ENCODE results near the gene SCN5A. TPM values are rescaled to one million over a fixed set of nuclear protein-coding genes. Genes with fewer than 3 reads are reported as not detected.

Gene SCN5A
- total and polyA plus RNA-seq, 2 experiments from 2014 or later: 10.2 to 10.6 TPM

DNA sequence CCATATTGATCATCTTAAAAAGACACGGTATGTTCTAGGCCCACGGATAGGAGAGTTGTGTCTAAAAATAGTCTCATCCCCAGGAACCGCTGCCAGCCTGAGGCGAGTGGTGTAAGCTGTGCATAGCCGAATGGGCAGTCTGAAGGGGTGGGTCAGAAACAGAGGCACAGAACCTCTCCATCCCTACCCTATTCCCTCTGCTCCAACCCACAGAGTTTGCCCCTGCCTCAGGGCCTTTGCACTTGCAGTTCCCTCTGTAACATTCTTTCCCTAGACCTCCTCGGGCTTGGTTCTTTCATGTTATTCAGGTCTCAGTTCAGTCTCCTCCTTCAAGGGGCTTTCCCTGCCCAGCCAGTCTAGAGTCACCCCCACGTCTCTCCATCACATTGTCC is 4.8 kb downstream of the SCN5A start:
- H3K27ac Mint-ChIP-seq: no peak overlapping the region
- Histone ChIP-seq H2AFZ (no peak overlapping the region), H3F3A (replicated peaks; ENCODE audit: low read depth) (no peaks in the 10 kb centered on the region), H3K79me2 (replicated peaks; ENCODE audit: insufficient read depth) (peaks cover 5% of the 10 kb centered on the region; the same call in 1 of the 2 replicates), H4K20me1 (replicated peaks; ENCODE audit: insufficient read depth) (peaks cover 8% of the 10 kb centered on the region), H3K36me3 (ENCODE audit: insufficient read depth) (no peaks in the 10 kb centered on the region), H3K4me3 (no peak overlapping the region), H3K27ac (ENCODE audit: low read depth) (no peak overlapping the region), H3K9me2 (ENCODE audit: insufficient read depth) (no peaks in the 10 kb centered on the region), H3K4me1 (ENCODE audit: insufficient read depth) (peaks cover 20% of the 10 kb centered on the region; the same call in 1 of the 2 replicates), H3K27me3 (ENCODE audit: insufficient read depth) (peaks cover 19% of the 10 kb centered on the region), H3K4me2 (no peak overlapping the region)
- H3K4me1 Mint-ChIP-seq: peaks cover 19% of the 10 kb centered on the region
- no peak overlapping the region for H3K4me3 Mint-ChIP-seq
- DNase-seq (ENCODE audit: low spot score) (no peak), ATAC-seq (no peak)
- H3K9me3 Mint-ChIP-seq: no peaks in the 10 kb centered on the region
- TF ChIP-seq POLR2AphosphoS5 (IDR thresholded peaks at IDR 0.05; ENCODE audit: low read depth): no peak
- no peak for TF ChIP-seq ZNF331 (CRISPR knock-in tag; IDR thresholded peaks at IDR 0.05; ENCODE audit: low read depth)
- no peak for TF ChIP-seq JUNB (IDR thresholded peaks at IDR 0.05; ENCODE audit: unreplicated experiment)
- no peak for TF ChIP-seq EZH2 (IDR thresholded peaks at IDR 0.05; ENCODE audit: low read depth, unreplicated experiment)
- no peak for TF ChIP-seq CREB1 (CRISPR knock-in tag; IDR thresholded peaks at IDR 0.05; ENCODE audit: low read depth)
- TF ChIP-seq, protein P1, sequence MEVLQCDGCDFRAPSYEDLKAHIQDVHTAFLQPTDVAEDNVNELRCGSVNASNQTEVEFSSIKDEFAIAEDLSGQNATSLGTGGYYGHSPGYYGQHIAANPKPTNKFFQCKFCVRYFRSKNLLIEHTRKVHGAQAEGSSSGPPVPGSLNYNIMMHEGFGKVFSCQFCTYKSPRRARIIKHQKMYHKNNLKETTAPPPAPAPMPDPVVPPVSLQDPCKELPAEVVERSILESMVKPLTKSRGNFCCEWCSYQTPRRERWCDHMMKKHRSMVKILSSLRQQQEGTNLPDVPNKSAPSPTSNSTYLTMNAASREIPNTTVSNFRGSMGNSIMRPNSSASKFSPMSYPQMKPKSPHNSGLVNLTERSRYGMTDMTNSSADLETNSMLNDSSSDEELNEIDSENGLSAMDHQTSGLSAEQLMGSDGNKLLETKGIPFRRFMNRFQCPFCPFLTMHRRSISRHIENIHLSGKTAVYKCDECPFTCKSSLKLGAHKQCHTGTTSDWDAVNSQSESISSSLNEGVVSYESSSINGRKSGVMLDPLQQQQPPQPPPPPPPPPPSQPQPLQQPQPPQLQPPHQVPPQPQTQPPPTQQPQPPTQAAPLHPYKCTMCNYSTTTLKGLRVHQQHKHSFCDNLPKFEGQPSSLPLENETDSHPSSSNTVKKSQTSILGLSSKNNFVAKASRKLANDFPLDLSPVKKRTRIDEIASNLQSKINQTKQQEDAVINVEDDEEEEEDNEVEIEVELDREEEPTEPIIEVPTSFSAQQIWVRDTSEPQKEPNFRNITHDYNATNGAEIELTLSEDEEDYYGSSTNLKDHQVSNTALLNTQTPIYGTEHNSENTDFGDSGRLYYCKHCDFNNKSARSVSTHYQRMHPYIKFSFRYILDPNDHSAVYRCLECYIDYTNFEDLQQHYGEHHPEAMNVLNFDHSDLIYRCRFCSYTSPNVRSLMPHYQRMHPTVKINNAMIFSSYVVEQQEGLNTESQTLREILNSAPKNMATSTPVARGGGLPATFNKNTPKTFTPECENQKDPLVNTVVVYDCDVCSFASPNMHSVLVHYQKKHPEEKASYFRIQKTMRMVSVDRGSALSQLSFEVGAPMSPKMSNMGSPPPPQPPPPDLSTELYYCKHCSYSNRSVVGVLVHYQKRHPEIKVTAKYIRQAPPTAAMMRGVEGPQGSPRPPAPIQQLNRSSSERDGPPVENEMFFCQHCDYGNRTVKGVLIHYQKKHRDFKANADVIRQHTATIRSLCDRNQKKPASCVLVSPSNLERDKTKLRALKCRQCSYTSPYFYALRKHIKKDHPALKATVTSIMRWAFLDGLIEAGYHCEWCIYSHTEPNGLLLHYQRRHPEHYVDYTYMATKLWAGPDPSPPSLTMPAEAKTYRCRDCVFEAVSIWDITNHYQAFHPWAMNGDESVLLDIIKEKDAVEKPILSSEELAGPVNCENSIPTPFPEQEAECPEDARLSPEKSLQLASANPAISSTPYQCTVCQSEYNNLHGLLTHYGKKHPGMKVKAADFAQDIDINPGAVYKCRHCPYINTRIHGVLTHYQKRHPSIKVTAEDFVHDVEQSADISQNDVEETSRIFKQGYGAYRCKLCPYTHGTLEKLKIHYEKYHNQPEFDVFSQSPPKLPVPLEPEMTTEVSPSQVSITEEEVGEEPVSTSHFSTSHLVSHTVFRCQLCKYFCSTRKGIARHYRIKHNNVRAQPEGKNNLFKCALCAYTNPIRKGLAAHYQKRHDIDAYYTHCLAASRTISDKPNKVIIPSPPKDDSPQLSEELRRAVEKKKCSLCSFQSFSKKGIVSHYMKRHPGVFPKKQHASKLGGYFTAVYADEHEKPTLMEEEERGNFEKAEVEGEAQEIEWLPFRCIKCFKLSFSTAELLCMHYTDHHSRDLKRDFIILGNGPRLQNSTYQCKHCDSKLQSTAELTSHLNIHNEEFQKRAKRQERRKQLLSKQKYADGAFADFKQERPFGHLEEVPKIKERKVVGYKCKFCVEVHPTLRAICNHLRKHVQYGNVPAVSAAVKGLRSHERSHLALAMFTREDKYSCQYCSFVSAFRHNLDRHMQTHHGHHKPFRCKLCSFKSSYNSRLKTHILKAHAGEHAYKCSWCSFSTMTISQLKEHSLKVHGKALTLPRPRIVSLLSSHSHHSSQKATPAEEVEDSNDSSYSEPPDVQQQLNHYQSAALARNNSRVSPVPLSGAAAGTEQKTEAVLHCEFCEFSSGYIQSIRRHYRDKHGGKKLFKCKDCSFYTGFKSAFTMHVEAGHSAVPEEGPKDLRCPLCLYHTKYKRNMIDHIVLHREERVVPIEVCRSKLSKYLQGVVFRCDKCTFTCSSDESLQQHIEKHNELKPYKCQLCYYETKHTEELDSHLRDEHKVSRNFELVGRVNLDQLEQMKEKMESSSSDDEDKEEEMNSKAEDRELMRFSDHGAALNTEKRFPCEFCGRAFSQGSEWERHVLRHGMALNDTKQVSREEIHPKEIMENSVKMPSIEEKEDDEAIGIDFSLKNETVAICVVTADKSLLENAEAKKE (CRISPR knock-in tag; IDR thresholded peaks at IDR 0.05): no peak
- TF ChIP-seq ZNF114 (CRISPR knock-in tag; IDR thresholded peaks at IDR 0.05): no peak
- TF ChIP-seq, protein P2, sequence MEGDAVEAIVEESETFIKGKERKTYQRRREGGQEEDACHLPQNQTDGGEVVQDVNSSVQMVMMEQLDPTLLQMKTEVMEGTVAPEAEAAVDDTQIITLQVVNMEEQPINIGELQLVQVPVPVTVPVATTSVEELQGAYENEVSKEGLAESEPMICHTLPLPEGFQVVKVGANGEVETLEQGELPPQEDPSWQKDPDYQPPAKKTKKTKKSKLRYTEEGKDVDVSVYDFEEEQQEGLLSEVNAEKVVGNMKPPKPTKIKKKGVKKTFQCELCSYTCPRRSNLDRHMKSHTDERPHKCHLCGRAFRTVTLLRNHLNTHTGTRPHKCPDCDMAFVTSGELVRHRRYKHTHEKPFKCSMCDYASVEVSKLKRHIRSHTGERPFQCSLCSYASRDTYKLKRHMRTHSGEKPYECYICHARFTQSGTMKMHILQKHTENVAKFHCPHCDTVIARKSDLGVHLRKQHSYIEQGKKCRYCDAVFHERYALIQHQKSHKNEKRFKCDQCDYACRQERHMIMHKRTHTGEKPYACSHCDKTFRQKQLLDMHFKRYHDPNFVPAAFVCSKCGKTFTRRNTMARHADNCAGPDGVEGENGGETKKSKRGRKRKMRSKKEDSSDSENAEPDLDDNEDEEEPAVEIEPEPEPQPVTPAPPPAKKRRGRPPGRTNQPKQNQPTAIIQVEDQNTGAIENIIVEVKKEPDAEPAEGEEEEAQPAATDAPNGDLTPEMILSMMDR (conservative IDR thresholded peaks at IDR 0.05; ENCODE audit: low read depth in 2 of 2): no peak
- no peak for TF ChIP-seq NANOG (IDR thresholded peaks at IDR 0.05; ENCODE audit: borderline replicate concordance)
- TF ChIP-seq EZH2phosphoT487 (IDR thresholded peaks at IDR 0.05; ENCODE audit: unreplicated experiment): no peak
- TF ChIP-seq STAT1 (IDR thresholded peaks at IDR 0.05; ENCODE audit: unreplicated experiment): no peak
- TF ChIP-seq, protein P3, sequence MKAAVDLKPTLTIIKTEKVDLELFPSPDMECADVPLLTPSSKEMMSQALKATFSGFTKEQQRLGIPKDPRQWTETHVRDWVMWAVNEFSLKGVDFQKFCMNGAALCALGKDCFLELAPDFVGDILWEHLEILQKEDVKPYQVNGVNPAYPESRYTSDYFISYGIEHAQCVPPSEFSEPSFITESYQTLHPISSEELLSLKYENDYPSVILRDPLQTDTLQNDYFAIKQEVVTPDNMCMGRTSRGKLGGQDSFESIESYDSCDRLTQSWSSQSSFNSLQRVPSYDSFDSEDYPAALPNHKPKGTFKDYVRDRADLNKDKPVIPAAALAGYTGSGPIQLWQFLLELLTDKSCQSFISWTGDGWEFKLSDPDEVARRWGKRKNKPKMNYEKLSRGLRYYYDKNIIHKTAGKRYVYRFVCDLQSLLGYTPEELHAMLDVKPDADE (IDR thresholded peaks at IDR 0.05): no peak
- TF ChIP-seq, protein P4, sequence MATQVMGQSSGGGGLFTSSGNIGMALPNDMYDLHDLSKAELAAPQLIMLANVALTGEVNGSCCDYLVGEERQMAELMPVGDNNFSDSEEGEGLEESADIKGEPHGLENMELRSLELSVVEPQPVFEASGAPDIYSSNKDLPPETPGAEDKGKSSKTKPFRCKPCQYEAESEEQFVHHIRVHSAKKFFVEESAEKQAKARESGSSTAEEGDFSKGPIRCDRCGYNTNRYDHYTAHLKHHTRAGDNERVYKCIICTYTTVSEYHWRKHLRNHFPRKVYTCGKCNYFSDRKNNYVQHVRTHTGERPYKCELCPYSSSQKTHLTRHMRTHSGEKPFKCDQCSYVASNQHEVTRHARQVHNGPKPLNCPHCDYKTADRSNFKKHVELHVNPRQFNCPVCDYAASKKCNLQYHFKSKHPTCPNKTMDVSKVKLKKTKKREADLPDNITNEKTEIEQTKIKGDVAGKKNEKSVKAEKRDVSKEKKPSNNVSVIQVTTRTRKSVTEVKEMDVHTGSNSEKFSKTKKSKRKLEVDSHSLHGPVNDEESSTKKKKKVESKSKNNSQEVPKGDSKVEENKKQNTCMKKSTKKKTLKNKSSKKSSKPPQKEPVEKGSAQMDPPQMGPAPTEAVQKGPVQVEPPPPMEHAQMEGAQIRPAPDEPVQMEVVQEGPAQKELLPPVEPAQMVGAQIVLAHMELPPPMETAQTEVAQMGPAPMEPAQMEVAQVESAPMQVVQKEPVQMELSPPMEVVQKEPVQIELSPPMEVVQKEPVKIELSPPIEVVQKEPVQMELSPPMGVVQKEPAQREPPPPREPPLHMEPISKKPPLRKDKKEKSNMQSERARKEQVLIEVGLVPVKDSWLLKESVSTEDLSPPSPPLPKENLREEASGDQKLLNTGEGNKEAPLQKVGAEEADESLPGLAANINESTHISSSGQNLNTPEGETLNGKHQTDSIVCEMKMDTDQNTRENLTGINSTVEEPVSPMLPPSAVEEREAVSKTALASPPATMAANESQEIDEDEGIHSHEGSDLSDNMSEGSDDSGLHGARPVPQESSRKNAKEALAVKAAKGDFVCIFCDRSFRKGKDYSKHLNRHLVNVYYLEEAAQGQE (IDR thresholded peaks at IDR 0.05; ENCODE audit: unreplicated experiment): no peak
- no peaks in the 10 kb centered on the region for H3K36me3 Mint-ChIP-seq (ENCODE audit: low read depth)
- peaks cover 3% of the 10 kb centered on the region for H3K27me3 Mint-ChIP-seq (ENCODE audit: insufficient read depth, low read depth, poor library complexity)
